Measurements from ENCODE around the gene C5orf58. TPM values are rescaled to one million over a fixed set of nuclear protein-coding genes. Genes with fewer than 3 reads are reported as not detected.

C5orf58 gene
- total RNA-seq, 3 donors from 2014 or later, result 0.15 to 0.80 TPM; not detected in 1

DNA sequence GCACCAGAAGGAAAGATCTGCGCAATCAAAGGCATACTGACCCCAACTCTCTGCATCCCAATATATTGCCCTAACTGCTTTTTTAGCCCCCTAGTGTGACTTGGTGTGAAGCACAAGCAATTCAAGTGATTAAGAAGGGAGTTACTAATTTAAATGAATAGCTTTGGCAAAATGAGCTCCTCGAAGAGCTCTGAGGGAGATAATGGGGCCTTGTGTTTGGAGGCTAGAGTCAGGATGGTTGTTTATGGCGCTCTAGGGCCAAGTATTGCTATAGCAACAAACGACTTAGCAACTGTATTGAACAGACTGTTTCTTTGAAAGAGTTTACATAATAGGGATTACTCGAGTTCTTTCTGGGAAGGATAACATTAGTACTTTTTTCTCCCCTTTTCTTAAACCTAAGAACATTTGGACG, 11.5 kb upstream of the C5orf58 start:
- Histone ChIP-seq H3K36me3 (no peaks in the 10 kb centered on the region), H3K27ac (peak overlapping the region; percentile 75), H3K9me3 (no peaks in the 10 kb centered on the region), H3K27me3 (no peaks in the 10 kb centered on the region), H3K4me1 (no peaks in the 10 kb centered on the region), H3K4me3 (no peak overlapping the region)
- TF ChIP-seq POLR2A (IDR thresholded peaks at IDR 0.05) (no peak), POLR2AphosphoS5 (IDR thresholded peaks at IDR 0.05) (no peak)
- TF ChIP-seq, protein P1, sequence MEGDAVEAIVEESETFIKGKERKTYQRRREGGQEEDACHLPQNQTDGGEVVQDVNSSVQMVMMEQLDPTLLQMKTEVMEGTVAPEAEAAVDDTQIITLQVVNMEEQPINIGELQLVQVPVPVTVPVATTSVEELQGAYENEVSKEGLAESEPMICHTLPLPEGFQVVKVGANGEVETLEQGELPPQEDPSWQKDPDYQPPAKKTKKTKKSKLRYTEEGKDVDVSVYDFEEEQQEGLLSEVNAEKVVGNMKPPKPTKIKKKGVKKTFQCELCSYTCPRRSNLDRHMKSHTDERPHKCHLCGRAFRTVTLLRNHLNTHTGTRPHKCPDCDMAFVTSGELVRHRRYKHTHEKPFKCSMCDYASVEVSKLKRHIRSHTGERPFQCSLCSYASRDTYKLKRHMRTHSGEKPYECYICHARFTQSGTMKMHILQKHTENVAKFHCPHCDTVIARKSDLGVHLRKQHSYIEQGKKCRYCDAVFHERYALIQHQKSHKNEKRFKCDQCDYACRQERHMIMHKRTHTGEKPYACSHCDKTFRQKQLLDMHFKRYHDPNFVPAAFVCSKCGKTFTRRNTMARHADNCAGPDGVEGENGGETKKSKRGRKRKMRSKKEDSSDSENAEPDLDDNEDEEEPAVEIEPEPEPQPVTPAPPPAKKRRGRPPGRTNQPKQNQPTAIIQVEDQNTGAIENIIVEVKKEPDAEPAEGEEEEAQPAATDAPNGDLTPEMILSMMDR (IDR thresholded peaks at IDR 0.05), result peak in 1 of 3 donors; percentile 26
- DNase-seq (ENCODE audit: low spot score in 2 of 2), result peak in 1 of 2 donors; percentile 38
- intact Hi-C loops (cut with DNase I; ENCODE audit: low total_unique reads), result loop anchor here (10.0 kb wide), 1 partner anchor 193 kb away; no protein-coding TSS in a partner anchor

DNA sequence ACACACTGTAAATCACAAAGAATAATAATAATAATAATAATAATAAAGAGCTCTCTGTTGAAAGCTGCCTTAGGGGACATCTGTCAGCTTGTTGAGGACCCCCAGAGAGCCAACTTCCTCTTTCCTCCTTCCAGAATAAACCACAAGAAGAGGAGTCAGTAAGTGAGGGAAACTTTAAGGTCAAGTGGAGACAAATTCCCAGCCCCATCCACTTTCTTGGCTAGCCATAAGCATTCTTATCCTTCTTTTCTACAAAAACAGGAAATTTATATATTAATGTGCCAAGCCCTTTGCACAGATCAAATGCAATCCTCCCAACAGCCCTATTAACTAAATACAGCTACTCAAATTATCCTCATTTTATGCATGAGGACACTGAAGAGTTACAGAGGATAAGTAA, 9.4 kb upstream of the C5orf58 start:
- no peaks in the 10 kb centered on the region for H3K9me3 ChIP-seq
- no peak for DNase-seq (ENCODE audit: low spot score in 2 of 2)
- no peaks in the 10 kb centered on the region for H3K36me3 ChIP-seq
- H3K4me3 ChIP-seq, result no peak overlapping the region
- TF ChIP-seq, protein P1 (IDR thresholded peaks at IDR 0.05), result no peak
- TF ChIP-seq POLR2A (IDR thresholded peaks at IDR 0.05), result no peak
- no peak for TF ChIP-seq POLR2AphosphoS5 (IDR thresholded peaks at IDR 0.05)
- peak overlapping the region in 1 of 2 donors; percentile 75 for H3K27ac ChIP-seq
- no peaks in the 10 kb centered on the region for H3K4me1 ChIP-seq
- no peaks in the 10 kb centered on the region for H3K27me3 ChIP-seq
- intact Hi-C loops (cut with DNase I; ENCODE audit: low total_unique reads), result loop anchor here (10.0 kb wide), 1 partner anchor 191 kb away; no protein-coding TSS in a partner anchor

DNA sequence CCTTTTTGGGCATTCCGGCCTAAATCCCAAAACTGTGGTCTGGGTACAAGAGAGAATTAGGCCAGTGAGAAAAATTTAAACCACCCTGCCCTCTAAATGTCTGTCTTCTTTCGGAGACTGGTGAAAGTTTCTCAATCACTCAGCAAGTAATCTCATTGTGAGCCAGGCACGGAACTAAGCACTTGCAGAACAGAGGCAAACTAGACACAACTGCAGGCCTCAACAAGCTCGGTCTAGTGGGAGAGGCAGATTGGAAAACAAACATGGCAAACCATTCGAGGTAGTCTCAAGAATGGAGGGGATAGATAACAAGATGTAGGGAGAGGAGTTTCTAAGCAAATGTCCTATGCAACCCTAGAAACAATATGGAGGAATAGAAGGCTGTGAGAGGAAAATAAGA, 8.9 kb upstream of the C5orf58 start:
- Histone ChIP-seq H3K27ac (peak overlapping the region in 1 of 2 donors; percentile 75), H3K27me3 (no peaks in the 10 kb centered on the region), H3K9me3 (no peaks in the 10 kb centered on the region), H3K4me3 (no peak overlapping the region), H3K4me1 (no peaks in the 10 kb centered on the region), H3K36me3 (no peaks in the 10 kb centered on the region)
- TF ChIP-seq, protein P1 (IDR thresholded peaks at IDR 0.05), result no peak
- TF ChIP-seq POLR2A (IDR thresholded peaks at IDR 0.05) (no peak), POLR2AphosphoS5 (IDR thresholded peaks at IDR 0.05) (no peak)
- intact Hi-C loops (cut with DNase I; ENCODE audit: low total_unique reads), result loop anchor here (10.0 kb wide), 1 partner anchor 191 kb away; no protein-coding TSS in a partner anchor
- no peak for DNase-seq (ENCODE audit: low spot score in 2 of 2)

DNA sequence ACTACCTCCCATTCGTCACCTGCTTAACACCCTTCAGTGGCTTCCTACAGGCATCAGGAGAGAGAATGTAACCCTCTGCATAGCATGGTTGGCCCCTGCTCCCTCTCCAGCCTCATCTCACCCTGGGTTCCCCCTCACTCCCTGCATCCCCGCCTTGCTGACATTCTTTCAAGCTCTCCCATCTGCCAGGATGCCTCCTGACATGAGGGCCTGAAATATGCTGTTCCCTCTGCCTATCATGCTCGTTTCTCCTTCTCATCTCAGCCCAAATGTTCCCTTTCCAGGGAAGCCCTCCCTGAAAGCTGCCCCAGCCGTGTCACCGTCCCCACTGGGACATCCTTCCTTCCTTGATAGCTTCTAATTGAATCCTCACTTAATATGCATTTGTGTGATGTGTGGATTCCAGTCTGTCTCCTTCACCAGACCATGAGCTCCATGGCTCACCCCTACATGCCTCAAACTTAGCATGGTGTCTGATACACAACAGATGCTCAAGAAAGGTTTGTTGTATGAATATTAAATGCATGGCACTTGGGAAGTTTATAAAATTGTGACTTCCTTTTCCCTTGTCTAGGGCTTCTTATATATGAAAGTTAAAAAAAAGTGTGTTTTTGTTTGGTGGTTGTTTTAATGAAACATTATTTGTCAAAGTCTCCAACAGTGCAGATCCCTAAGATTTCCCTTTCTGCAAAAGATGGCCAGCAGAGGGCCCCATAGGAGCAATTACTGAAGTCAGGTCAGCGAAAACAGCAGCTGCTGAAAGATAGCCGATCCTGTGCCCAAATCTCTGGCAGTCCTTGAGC, 7.3 kb upstream of the C5orf58 start:
- H3K27ac ChIP-seq, result peak overlapping the region in 1 of 2 donors; percentile 2
- no peaks in the 10 kb centered on the region for H3K4me1 ChIP-seq
- H3K36me3 ChIP-seq, result no peaks in the 10 kb centered on the region
- no peaks in the 10 kb centered on the region for H3K27me3 ChIP-seq
- no peak overlapping the region for H3K4me3 ChIP-seq
- intact Hi-C loops (cut with DNase I; ENCODE audit: low total_unique reads), result loop anchor here (10.0 kb wide), 1 partner anchor 189 kb away; no protein-coding TSS in a partner anchor
- peak; percentile 67 to 74 for DNase-seq (ENCODE audit: low spot score in 2 of 2)
- TF ChIP-seq POLR2AphosphoS5 (IDR thresholded peaks at IDR 0.05), result no peak
- TF ChIP-seq, protein P1 (IDR thresholded peaks at IDR 0.05), result peak; percentile 62 to 85 (median 77)
- no peak for TF ChIP-seq POLR2A (IDR thresholded peaks at IDR 0.05)
- H3K9me3 ChIP-seq, result no peaks in the 10 kb centered on the region

DNA sequence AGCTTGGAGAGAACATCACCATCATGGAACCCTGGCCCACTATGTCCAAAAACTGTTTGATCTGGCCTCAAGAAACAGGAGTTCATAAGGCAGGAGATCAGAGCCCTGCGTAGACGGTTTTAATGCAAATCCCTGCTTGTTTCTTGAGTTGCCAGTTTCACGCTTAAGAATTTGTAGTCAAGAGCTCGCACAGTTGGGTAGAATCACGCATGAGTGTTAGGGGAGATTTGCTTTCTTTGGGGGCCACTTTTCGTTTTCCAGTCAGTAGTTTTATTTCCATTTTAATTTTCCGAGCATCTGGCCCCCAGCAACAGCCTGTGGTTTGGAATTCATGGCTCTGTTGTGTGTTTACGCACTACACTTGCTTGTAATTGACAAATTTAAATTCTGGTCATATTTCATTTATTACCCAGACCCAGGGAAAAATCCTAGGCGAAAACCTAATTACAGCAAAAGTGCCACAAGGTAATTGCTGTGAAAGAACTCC, 6.6 kb upstream of the C5orf58 start:
- H3K27ac ChIP-seq, result peak overlapping the region in 1 of 2 donors; percentile 79
- H3K27me3 ChIP-seq, result no peaks in the 10 kb centered on the region
- TF ChIP-seq POLR2AphosphoS5 (IDR thresholded peaks at IDR 0.05) (no peak), POLR2A (IDR thresholded peaks at IDR 0.05) (no peak)
- TF ChIP-seq, protein P1 (IDR thresholded peaks at IDR 0.05), result no peak
- no peak for DNase-seq (ENCODE audit: low spot score in 2 of 2)
- no peaks in the 10 kb centered on the region for H3K36me3 ChIP-seq
- H3K4me1 ChIP-seq, result no peaks in the 10 kb centered on the region
- no peaks in the 10 kb centered on the region for H3K9me3 ChIP-seq
- intact Hi-C loops (cut with DNase I; ENCODE audit: low total_unique reads), result loop anchor here (10.0 kb wide), 1 partner anchor 189 kb away; no protein-coding TSS in a partner anchor
- no peak overlapping the region for H3K4me3 ChIP-seq
